Immature natural killer cell (primary cell): ENCODE results near the gene SMR3A. TPM values are rescaled to one million over a fixed set of nuclear protein-coding genes. Genes with fewer than 3 reads are reported as not detected.

Experiments used
- DNase-seq, 3 donors: peaks; one replicate each; pipeline ENCODE4 v3.0.0; 2022; ENCODE audit warnings: mixed read lengths in 1 of 3
- H3K27ac Mint-ChIP-seq, 6 donors: one replicate each; pipeline ENCODE4 v1.8.0; 2020; ENCODE audit warnings: mixed read lengths in 6 of 6, mild to moderate bottlenecking in 5 of 6, inconsistent platforms in 4 of 6, moderate library complexity in 3 of 6
- H3K27me3 Mint-ChIP-seq, 3 donors: one replicate each; pipeline ENCODE4 v1.8.0; 2020 to 2021; ENCODE audit warnings: low read depth in 3 of 3, mild to moderate bottlenecking in 3 of 3, mixed read lengths in 3 of 3, moderate library complexity in 3 of 3, inconsistent platforms in 1 of 3
- H3K36me3 Mint-ChIP-seq, 3 donors: one replicate each; pipeline ENCODE4 v1.8.0; 2020; ENCODE audit warnings: mixed read lengths in 3 of 3, inconsistent platforms in 2 of 3, mild to moderate bottlenecking in 2 of 3
- H3K4me1 Mint-ChIP-seq, 2 donors: one replicate each; pipeline ENCODE4 v1.8.0; 2020; ENCODE audit warnings: inconsistent platforms in 2 of 2, mild to moderate bottlenecking in 2 of 2, mixed read lengths in 2 of 2, moderate library complexity in 1 of 2
- H3K4me3 Mint-ChIP-seq, 5 donors: one replicate each; pipeline ENCODE4 v1.8.0; 2020; ENCODE audit warnings: mild to moderate bottlenecking in 5 of 5, mixed read lengths in 5 of 5, inconsistent platforms in 3 of 5, moderate library complexity in 3 of 5
- H3K9me3 Mint-ChIP-seq, 6 donors: one replicate each; pipeline ENCODE4 v1.8.0; 2020; ENCODE audit warnings: mild to moderate bottlenecking in 6 of 6, mixed read lengths in 6 of 6, inconsistent platforms in 4 of 6, moderate library complexity in 3 of 6
- polyA plus RNA-seq, 3 donors: library from polyadenylated mRNA; unstranded; fragments of 300-500 nt; fragmentation: Illumina TruSeq; gene quantifications; one replicate each; pipeline ENCODE4 v1.2.3, GENCODE V29; 2021

SMR3A gene
- polyA plus RNA-seq, result not detected

GRCh38 chr4:70360460-70360859, at the start of gene SMR3A:
SMR3A (plus strand) TSS chr4:70360760; CDS start chr4:70362116, 1,356 bp downstream.
- Mint-ChIP-seq H3K4me1 (no peaks in the 10 kb centered on the region), H3K27ac (no peak within 1 kb of the TSS), H3K36me3 (no peaks in the 10 kb centered on the region), H3K4me3 (no peak within 1 kb of the TSS), H3K9me3 (peaks cover 0 to 5% (median 0%) of the 10 kb centered on the region in 6 donors), H3K27me3 (peaks cover 0 to 3% (median 1%) of the 10 kb centered on the region in 3 donors)
- no peak for DNase-seq

- Mint-ChIP-seq H3K36me3 (no peaks in the 10 kb centered on the region), H3K4me3 (no peak overlapping the region), H3K27ac (no peak overlapping the region), H3K4me1 (no peaks in the 10 kb centered on the region), H3K27me3 (peaks cover 0 to 3% (median 2%) of the 10 kb centered on the region in 3 donors), H3K9me3 (peaks cover 0 to 5% (median 2%) of the 10 kb centered on the region in 6 donors)
- no peak for DNase-seq
Measured at GRCh38 chr4:70313736-70314135, 46.8 kb upstream of the SMR3A start.

- H3K27me3 Mint-ChIP-seq, result peaks cover 0 to 2% (median 1%) of the 10 kb centered on the region in 3 donors
- H3K9me3 Mint-ChIP-seq, result peaks cover 0 to 7% (median 4%) of the 10 kb centered on the region in 6 donors
- no peak overlapping the region for H3K27ac Mint-ChIP-seq
- no peaks in the 10 kb centered on the region for H3K4me1 Mint-ChIP-seq
- H3K36me3 Mint-ChIP-seq, result no peaks in the 10 kb centered on the region
- DNase-seq, result no peak
- H3K4me3 Mint-ChIP-seq, result no peak overlapping the region
Measured at GRCh38 chr4:70315928-70316327, 44.6 kb upstream of the SMR3A start.

GRCh38 chr4:70326052-70326451, 34.5 kb upstream of the SMR3A start:
- Mint-ChIP-seq H3K4me3 (no peak overlapping the region), H3K4me1 (no peaks in the 10 kb centered on the region), H3K27me3 (peaks cover 0 to 1% (median 0%) of the 10 kb centered on the region in 3 donors), H3K9me3 (peaks cover 0 to 10% (median 3%) of the 10 kb centered on the region in 6 donors), H3K27ac (no peak overlapping the region), H3K36me3 (no peaks in the 10 kb centered on the region)
- no peak for DNase-seq

GRCh38 chr4:70334681-70335080, 25.9 kb upstream of the SMR3A start, which contains the start of gene CABS1:
CABS1 (plus strand) TSS chr4:70334981; CDS start chr4:70335040, 59 bp downstream.
- Mint-ChIP-seq H3K27ac (no peak within 1 kb of the TSS), H3K4me3 (no peak within 1 kb of the TSS), H3K27me3 (no peaks in the 10 kb centered on the region), H3K9me3 (peaks cover 0 to 13% (median under 1%) of the 10 kb centered on the region in 6 donors), H3K36me3 (no peaks in the 10 kb centered on the region), H3K4me1 (no peaks in the 10 kb centered on the region)
- DNase-seq, result no peak

GRCh38 chr4:70336043-70336442, 24.5 kb upstream of the SMR3A start:
- H3K4me3 Mint-ChIP-seq, result no peak overlapping the region
- peaks cover 0 to 13% (median 2%) of the 10 kb centered on the region in 6 donors for H3K9me3 Mint-ChIP-seq
- H3K4me1 Mint-ChIP-seq, result no peaks in the 10 kb centered on the region
- H3K36me3 Mint-ChIP-seq, result no peaks in the 10 kb centered on the region
- H3K27ac Mint-ChIP-seq, result no peak overlapping the region
- H3K27me3 Mint-ChIP-seq, result no peaks in the 10 kb centered on the region
- no peak for DNase-seq

GRCh38 chr4:70337886-70338420, 22.6 kb upstream of the SMR3A start:
- H3K4me3 Mint-ChIP-seq, result no peak overlapping the region
- DNase-seq, result no peak
- H3K9me3 Mint-ChIP-seq, result peaks cover 0 to 13% (median 3%) of the 10 kb centered on the region in 6 donors
- no peaks in the 10 kb centered on the region for H3K27me3 Mint-ChIP-seq
- H3K27ac Mint-ChIP-seq, result no peak overlapping the region
- H3K36me3 Mint-ChIP-seq, result no peaks in the 10 kb centered on the region
- H3K4me1 Mint-ChIP-seq, result no peaks in the 10 kb centered on the region

- H3K4me1 Mint-ChIP-seq, result no peaks in the 10 kb centered on the region
- DNase-seq, result no peak
- H3K9me3 Mint-ChIP-seq, result peaks cover 0 to 19% (median 3%) of the 10 kb centered on the region in 6 donors
- no peaks in the 10 kb centered on the region for H3K36me3 Mint-ChIP-seq
- no peak overlapping the region for H3K4me3 Mint-ChIP-seq
- H3K27ac Mint-ChIP-seq, result no peak overlapping the region
- H3K27me3 Mint-ChIP-seq, result peaks cover 0 to 1% (median 0%) of the 10 kb centered on the region in 3 donors
Measured at GRCh38 chr4:70356185-70356584, 4.4 kb upstream of the SMR3A start.

- Mint-ChIP-seq H3K27ac (no peak overlapping the region), H3K4me1 (no peaks in the 10 kb centered on the region), H3K27me3 (peaks cover 0 to 1% (median 0%) of the 10 kb centered on the region in 3 donors), H3K9me3 (peaks cover 0 to 8% (median 0%) of the 10 kb centered on the region in 6 donors), H3K36me3 (no peaks in the 10 kb centered on the region), H3K4me3 (no peak overlapping the region)
- DNase-seq, result no peak
Measured at GRCh38 chr4:70359115-70359661, 1.4 kb upstream of the SMR3A start.

- H3K27me3 Mint-ChIP-seq, result peaks cover 0 to 3% (median 3%) of the 10 kb centered on the region in 3 donors
- no peak overlapping the region for H3K27ac Mint-ChIP-seq
Measured at GRCh38 chr4:70364002-70364401, 3.4 kb downstream of the SMR3A start.

GRCh38 chr4:70365479-70365878, 4.9 kb downstream of the SMR3A start:
- Mint-ChIP-seq H3K4me3 (no peak overlapping the region), H3K36me3 (no peaks in the 10 kb centered on the region), H3K4me1 (no peaks in the 10 kb centered on the region), H3K27me3 (peaks cover 0 to 3% (median 3%) of the 10 kb centered on the region in 3 donors), H3K9me3 (peaks cover 0 to 2% (median 0%) of the 10 kb centered on the region in 6 donors), H3K27ac (no peak overlapping the region)
- no peak for DNase-seq

More at GRCh38 chr4:70364002-70364401, 3.4 kb downstream of the SMR3A start:
- Mint-ChIP-seq H3K4me1 (no peaks in the 10 kb centered on the region), H3K4me3 (no peak overlapping the region), H3K36me3 (no peaks in the 10 kb centered on the region), H3K9me3 (peaks cover 0 to 2% (median 0%) of the 10 kb centered on the region in 6 donors)
- DNase-seq, result no peak

- Mint-ChIP-seq H3K4me1 (no peaks in the 10 kb centered on the region), H3K27me3 (peaks cover 0 to 3% (median 3%) of the 10 kb centered on the region in 3 donors), H3K36me3 (no peaks in the 10 kb centered on the region), H3K27ac (no peak overlapping the region), H3K4me3 (no peak overlapping the region), H3K9me3 (peaks cover 0 to 2% (median 0%) of the 10 kb centered on the region in 6 donors)
- DNase-seq, result no peak
Measured at GRCh38 chr4:70367813-70368212, 7.3 kb downstream of the SMR3A start.

- no peak for DNase-seq
- Mint-ChIP-seq H3K27me3 (peaks cover 0 to 1% (median 0%) of the 10 kb centered on the region in 3 donors), H3K4me3 (no peak overlapping the region), H3K36me3 (no peaks in the 10 kb centered on the region), H3K4me1 (no peaks in the 10 kb centered on the region), H3K27ac (no peak overlapping the region), H3K9me3 (peaks cover 0 to 10% (median under 1%) of the 10 kb centered on the region in 6 donors)
Measured at GRCh38 chr4:70371987-70372386, 11.4 kb downstream of the SMR3A start.

GRCh38 chr4:70372760-70373159, 12.2 kb downstream of the SMR3A start:
- Mint-ChIP-seq H3K27ac (no peak overlapping the region), H3K4me3 (no peak overlapping the region), H3K9me3 (peaks cover 0 to 10% (median under 1%) of the 10 kb centered on the region in 6 donors), H3K27me3 (peaks cover 0 to 1% (median 0%) of the 10 kb centered on the region in 3 donors), H3K4me1 (no peaks in the 10 kb centered on the region), H3K36me3 (no peaks in the 10 kb centered on the region)
- no peak for DNase-seq
